HEK293T (cell line): ENCODE data around the gene SMARCD2.

ENCODE experiments used
- BHLHE40 ChIP-seq: fragments of 450-650 bp; IDR thresholded peaks from 2 replicates; pipeline ENCODE4 v1.6.1; 2016; ENCODE audit warnings: mild to moderate bottlenecking, moderate library complexity, borderline replicate concordance
- HDGF ChIP-seq: fragments of 450-650 bp; IDR thresholded peaks from 2 replicates; pipeline ENCODE4 v1.6.1; 2017; ENCODE audit warnings: antibody characterized with exemption, borderline replicate concordance
- SP1 ChIP-seq: fragments of 450-650 bp; IDR thresholded peaks from 2 replicates; pipeline ENCODE4 v1.6.1; 2017

- TF ChIP-seq SP1, result no peak
- TF ChIP-seq BHLHE40, result no peak
- no peak for TF ChIP-seq HDGF
Observed at GRCh38 chr17:63842540-63843386, at the start of gene SMARCD2.
